Stimulated activated CD8-positive, alpha-beta memory T cell treated with anti-CD3 and anti-CD28 coated beads, Interleukin-15, amount 100 ng/mL, for 1 hour (primary cell): ENCODE results near the gene HUS1.
"Not testable (repeated sequence)": the region's sequence is repeated elsewhere in the genome, so short reads cannot be mapped to it uniquely, and the experiment has no call there.

Experiments
- DNase-seq: peaks from one replicate; pipeline ENCODE4 v3.0.0-alpha.2; 2020; ENCODE audit warnings: low read depth

The HUS1 gene

DNA sequence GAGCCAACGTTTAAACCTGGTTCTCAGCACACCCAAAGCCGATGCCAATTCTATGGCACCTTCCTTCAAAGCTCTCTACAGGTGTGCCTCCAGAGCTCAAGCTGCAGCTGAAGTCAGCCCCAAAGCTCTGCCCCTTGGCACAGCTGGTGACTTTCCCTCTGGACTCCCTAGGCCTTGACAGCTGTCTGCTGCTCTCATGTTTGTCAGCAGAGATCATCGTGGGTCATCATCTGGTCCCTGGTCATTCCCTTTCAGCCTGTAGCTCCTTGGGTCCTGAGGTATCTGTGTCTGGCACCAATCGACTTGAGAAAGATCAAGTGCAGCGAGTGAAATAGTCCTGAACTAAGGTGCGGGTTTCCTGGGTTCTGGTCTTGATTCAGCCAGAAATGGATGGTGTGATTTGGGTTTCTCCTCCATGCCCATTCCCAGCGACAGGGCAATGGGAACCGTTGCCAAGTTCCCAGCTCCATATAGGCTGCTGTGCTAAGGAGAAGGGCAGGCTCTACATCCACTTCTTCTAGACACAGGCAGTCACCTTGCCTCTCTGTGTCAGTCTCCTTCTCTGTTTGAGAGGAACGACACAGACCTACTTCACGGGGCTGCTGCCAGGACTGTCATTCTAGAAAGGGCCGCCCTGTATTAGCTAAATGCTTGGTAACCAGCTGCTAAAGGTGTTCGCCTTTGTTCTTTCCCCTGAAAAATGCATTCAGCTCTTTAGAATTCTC is 34.7 kb downstream of the HUS1 start:
- no peak for DNase-seq

DNA sequence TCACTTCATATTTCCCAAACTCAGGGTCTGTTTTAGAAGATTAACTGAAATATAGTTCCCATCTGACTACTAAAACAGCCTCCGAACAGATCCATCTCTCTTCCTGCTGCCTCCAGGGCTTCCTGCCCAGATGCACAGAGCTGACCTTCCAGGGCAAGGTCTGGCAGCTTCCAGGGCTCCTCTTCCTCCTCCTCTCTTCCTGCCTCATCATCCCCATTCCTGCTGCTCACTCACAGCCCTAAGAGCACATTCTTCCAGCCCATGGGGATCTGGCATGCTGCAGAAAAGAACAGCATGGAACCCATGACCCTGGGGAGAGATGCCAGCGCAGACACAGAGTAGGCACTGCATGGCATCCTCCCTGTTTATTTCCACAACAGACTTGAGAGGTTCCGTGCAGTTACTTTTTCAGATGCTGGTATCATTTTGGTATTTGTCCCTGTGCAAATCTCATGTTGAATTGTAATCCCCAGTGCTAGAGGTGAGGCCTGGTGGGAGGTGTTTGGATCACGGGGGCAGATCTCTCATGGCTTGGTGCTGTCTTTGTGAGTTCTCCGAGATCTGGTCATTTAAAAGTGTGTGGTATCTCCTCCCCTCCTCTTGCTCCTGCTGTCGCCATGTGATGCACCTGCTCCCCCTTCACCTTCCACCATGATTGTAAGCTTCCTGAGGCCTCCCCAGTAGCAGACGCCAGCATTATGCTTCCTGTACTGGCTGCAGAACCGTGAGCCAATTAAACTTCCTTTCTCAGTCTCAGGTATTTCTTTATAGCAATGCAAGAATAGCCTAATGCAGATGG is 35.5 kb downstream of the HUS1 start:
- no peak for DNase-seq

DNA sequence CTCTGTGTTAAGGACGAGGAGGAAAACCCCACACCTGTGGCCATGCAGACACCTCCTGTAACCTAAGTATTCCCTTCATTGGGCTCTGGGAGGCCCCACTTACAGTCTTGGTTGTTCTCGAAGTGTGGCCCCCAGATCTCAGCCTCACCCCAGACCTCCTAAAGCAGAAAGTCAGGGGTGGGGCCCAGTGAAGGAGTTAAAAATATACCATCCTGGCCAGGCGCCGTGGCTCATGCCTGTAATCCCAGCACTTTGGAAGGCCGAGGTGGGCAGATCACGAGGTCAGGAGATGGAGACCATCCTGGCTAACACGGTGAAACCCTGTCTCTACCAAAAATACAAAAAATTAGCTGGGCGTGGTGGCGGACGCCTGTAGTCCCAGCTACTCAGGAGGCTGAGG is 36.8 kb downstream of the HUS1 start:
- not testable (repeated sequence) for DNase-seq

DNA sequence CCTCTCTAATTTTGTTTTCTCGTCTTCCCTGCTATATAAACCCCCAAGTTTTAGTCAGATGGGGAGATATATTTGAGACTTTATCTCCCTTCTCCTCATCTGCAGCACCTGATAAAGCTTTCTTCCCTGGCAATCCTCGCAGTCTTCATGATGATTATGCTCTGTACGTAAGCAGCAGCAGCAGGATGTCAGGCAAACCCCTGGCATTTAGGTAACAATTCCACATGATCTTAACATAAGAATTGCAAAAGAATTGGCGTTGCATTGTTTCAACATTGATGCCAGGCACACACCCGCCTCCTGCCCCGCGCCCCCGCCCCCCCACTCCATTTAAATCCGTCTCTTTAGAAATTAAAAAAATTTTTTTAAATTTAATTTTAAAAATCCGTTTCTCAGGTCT is 37.3 kb downstream of the HUS1 start:
- no peak for DNase-seq

DNA sequence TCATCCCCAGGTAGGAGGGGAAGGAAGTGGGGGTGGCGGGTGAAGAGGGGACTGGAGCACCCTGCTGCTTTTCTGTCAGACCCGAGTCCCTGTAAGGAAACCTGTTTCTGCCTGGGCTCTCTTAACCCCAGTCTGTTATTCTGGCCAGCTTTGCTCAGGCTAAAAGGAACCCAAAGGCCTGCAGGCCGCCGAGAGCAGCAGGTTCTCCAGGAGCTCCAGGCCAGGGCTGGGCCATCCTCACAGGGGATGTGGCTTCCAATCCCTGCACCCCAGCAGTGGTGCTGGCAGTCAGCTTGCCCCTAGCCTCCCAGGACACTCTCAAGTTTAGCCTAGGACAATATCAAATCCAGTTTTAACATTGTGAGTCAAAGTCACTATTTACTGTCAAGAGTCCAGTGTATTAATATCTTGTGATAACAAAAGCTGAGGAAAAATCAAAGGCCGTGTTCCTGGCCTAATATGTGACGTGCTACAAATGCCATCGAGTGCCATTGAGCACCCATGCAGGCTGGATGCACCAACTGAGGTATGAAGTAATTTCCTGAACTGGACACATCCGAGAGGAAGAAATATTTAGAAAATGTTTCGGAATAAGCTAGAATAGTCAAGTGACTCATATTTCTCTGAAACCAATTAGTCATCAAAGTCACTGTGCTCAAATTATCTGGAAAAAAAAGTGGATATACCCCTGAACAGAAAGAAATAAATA is 38.1 kb downstream of the HUS1 start:
- DNase-seq: no peak

DNA sequence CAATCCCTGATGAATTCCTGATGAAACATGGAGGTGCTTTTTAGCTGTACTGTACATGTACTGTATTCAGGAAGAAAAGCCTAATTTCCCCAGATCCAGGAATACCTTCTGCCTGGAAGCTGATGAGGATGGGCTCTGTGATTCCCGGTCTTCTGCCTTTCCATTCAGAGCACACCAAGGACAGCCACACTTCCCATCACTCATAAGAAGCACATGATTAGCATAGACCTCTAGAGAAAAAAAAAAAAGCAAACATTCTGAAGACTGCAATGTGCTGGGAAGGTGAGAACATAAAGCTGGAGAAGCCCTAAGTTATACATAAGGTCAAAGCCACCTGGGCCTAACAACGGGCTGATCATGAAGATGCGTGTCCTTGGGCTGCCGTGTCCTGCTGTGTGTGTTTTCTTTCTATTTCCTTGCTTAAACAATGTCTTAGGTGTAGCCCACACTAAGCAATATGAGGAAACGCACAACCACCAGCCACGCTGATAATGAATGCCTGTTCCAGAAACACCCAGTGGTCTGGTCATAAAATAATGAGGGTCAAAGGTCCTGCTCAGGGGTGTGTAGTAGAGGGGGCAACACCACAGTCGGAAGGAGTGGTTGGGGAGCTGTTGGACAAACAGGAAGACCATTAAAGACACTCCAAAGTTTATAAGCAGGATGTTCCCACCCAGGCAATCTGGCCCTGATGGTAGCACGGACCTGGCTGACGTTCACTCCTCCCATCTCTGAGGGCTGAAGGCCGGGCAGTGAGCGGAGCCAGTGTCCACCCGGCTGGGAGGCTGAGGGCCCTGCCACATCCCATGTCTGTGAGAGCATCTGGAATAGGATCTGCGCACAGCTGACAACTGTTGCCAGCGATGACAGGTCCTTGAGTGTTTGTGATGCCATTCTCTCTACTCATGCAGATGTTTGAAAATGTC is 39.1 kb downstream of the HUS1 start:
- no peak for DNase-seq

DNA sequence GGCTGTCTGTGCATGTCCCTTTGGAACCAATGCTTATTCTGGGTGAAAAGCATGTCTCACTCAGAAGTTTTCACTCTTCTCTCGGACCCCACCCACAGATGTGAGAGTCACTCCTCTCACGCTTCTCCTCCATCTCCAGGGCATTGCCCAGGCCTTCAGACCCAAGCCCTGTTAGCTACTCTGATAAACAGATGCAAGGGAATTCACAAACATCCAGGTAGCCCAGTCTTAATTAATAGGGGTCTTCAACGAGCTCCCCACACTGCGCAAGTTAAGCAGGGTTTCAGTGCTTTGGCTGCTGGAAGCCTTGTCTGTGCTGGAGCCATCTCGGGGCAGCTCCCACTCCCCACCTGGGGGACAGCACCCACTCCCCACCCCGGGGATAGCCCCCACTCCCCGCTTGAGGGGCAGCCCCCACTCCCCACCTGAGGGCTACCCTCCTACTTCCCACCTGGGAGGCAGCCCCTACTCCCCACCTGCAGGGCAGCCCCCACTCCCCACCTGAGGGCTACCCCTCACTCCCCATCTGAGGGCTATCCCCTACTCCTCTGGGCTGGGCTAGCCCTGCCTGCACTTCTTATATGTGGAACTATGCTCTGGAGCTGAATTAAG is 39.9 kb downstream of the HUS1 start:
- DNase-seq: no peak

DNA sequence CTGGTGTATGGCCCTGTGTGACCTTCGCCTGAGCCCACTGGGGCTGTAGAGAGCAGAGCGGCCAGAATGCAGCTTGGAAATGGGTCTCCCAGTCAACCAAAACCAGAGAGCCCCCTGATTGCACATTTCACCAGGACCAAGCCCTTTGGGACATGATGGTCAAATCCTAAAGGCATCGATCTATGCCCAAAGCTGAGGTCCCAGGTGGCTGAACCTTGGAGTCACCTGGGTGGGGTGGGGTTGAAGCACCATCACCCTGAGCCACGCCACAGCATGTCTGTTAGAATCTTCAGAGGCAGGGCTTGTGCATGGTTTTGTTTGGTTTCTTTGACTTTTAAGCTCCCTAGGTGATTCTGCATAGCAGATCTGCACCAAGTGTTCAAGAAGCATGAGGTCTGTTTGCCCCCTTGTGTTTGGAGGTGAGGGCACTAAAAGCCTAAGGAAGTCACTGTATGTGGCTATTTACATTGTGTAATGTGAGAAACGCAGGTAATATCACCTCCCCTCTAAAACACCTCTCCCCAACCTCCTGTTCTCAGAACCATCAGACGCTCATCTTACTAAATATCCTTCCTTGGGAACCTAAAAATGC is 40.7 kb downstream of the HUS1 start:
- no peak for DNase-seq

DNA sequence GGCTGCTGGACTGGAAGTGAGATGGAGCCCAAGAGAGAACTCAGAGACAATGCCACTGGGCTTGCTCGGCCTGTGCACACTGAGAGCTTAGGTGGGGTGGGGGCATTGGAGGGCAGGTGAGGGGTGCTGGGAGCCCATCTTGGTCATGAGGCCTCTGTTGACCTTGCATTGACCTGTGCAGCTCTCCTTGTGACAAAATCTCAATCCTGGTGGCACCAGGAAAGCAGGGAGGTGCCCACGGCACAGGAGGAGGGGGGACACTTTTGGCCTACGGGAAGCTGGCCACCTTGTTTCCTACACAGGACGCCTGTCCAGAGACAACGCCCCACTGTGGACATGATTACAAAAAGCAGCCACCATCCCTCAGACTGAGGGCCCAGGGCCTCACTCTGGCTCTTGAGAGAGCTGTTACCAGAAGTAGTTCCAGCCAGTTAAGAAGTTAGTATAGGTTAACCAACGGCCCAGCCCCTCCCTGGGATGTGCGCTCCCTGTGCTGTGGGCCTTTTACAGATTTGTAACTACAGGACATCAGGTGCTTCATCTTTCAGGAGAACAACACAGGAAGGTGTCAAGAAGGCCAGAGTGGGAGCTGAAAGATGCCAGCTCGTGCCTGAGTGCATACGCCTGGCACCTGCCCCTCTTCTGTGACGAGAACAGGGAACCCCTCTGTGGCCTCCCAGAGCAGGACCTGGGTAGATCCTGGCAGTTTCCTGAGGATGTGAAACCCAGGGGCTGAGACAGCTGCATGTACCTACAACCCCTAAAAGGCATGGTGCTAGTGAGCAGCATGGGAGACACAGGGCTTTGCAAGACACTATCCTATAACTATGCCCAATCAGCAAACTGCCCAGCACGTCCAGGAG is 41.5 kb downstream of the HUS1 start:
- no peak for DNase-seq

DNA sequence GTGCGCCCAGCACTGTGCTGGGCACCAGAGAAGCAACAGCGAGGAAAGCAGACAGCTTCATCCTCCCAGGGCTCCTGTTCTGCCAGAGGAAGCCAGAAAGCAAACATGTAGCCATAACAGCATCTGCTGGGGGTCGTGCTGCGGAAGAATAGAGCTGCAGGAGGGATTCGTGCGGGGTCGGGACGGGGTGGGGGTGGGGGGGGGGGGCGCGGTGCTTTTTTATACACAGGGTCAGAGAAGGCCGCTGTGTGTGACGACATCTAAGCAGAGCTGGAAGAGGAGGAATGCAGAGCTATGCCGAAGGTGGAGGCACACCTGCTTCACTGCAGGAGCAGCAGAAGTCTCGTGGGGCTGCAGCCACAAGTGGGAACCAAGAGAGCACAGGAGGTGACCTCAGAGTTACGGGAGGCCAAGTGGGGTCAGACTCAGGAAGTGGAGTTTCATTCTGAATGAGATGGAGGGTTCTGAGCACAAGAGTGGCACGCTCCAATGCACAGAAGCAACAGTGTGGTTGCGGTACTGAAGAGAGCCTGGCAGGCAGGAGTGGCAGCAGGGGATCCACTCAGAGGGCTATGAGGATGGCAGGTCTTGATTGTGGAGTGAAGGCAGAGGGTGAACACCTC is 42.2 kb downstream of the HUS1 start:
- no peak for DNase-seq

DNA sequence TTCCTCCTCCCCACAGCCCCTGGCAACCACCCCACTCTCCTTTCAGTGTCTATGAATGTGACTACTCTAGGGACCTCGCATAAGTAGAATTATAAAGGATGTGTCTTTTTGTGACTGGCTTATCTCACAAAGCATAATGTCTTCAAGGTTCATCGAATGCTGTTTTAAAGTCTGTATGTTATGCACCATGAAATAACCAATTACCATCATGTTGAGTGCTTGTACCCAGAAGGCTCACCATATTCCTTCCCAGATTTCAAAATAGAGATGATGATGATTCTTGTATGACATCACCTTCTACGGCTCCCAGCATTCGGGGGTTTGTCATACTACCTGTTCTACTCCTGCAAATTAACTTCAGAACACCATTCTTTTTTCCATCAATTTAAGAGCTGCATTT is 43.1 kb downstream of the HUS1 start:
- DNase-seq: no peak

DNA sequence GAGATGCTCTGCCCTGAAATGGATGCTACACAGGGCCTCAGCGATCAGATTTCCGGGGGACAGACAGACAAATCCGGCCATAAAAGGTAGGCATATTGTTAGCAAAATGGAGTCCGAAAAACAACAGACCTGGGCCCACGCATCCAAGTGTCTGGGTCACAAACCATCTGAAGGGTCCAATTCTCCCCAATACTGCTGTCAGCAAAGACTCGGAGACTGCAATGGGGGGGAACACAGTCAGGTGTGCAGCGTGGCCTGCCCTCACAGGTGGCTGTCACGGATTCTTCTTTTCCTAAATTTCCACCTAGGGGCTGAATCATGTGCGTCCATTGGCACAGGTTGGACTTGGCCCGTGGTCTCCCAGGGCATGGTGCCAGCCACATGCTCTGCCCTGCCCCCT is 44.1 kb downstream of the HUS1 start:
- DNase-seq: no peak

DNA sequence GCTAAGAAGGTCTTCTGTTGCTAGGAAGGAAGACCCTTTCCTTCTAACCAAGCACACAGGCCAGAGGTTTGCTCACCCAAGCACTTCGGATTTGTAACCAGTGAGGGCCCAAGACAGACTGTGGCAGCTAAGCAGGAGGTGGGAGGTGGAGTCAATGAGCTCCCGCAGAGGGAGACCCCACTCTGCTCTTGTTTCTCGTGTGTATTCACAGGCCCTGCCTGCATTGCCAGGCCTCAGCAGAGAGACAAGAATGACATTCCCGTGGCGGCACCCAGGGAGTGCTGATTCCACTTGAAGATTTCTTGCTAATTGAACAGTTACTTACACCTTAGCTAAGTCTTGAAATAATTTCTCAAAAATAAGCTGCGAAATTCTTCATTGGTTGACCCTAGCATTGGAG is 44.6 kb downstream of the HUS1 start:
- DNase-seq: no peak

DNA sequence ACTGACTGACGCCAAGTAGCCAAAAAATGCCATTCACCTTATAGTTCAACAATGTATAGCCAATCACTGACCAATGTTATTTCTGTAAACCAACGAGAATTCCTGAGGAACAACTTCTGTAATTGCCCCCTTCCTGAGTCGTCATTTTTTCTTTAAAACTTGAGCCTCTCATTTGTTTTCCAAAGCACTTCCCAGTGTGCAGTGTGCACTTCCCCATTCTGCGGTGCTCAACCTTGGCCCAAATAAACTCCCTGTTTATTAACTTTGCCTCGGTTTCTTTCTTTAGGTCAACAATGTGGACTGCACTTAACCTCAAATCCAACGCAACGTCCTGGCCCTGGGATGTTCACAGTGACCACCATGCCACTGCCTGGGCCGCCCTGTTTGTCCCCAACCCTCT is 46.2 kb downstream of the HUS1 start:
- no peak for DNase-seq

DNA sequence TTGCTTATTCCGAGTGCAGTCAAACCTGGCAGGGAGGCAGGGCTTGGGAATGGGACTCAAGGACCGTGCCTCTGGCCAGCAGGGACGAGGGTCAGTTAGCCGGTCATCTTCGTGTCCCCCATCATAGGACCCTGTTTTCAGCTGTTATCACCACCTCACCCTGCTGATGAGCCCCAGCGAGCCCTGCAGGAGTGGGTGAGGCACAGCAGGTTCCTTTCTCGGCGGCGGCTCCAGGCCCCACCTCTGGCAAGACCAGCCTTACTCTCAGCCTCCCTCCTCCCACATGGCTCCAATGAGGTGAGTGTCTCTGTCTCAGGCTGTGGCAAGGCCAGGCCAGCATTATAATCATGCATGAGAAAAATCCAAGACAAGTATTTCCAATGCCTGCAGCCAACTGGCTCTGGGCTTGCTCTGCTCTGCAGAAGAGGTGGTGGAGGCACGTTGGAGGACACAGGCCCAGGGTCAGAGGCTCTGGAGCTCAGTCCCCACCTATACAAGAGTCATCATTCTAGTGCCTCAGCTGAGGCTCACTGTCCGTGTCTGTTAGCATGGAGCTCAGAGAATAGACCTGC is 46.9 kb downstream of the HUS1 start:
- DNase-seq: no peak

DNA sequence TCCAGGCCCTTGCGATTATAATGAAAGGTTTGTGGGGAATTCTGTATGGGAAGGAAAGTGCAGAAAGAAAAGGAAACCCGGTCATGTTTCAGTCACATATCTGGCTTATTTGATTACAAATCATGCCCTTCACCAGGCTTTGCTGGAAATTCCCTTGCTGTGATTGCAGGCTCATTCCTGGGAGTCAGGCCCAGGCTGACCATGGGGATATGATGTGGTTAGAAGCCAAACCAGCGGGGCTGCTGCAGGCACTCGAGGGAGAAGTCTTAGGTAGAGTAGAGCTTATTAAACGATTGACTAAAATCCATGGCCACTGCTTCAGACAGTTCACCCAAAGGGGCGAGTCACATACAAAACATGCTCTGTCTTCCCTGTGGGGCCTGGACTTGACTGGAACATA is 47.4 kb downstream of the HUS1 start:
- no peak for DNase-seq

DNA sequence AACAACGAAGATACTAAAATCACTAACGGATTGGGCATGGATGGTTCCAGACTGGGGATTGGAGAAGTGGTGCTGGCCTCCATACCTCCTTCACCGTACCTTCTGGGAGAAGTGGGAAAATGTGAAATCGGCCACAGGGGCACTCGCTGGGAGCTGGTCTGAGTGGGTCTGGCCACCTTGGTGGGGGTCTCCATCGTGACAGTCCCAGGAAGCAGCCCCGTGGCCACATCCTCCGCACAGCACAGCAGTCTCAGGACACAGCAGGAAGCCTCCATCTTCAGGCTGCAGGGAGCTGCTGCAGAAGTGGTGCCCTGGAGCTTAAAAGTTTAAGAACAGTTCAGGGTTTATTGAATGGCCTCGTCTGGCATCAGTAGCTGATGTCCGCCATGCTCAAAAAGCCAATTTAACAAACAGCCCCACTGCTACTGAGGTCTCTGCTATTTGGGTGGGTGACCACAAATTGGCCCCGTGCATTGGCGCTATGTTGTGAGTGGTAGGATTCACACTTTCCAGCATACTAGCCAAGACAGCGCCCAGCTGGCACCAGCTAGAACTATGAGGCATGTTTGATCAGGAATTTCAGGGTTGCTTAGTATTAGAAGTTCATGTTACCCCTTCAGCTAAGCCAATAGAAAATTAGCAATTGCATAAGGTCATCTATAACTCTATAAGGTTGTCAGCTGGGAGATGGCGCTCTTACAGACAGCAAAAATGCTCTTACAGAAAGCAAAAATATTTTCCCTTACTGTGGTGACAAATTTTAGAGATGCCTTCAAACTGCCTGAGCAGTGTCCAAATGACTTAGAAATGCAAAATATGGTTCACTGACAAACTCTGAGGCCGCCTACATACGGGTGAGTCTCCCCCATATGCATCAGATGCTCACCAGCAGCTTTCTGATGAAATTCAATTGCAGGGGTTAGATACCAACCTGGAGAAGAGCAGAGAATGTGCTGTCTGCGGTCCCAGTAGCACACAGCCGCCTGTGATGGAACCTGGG is 48.1 kb downstream of the HUS1 start:
- DNase-seq: no peak

DNA sequence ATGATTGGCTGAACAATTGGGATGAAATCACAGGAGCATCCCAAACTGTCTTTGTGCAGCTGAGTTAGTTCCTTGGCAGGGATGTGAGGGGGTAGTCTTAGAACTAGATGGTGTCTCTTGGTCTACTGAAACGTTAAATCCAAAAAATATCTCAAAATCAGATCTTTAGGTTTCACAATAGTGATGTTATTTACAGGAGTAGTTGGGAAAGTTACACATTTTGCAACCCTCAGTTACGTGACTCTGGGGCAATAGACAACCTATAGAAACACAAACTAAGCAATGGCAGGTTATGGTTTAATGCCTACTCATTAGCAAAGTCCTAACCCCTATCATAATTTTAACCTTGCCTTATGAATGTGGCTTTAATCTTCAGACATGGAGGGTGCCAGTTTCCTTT is 55.1 kb downstream of the HUS1 start:
- no peak for DNase-seq
